Spinal cord (tissue), 10 donors: ENCODE results near the gene ADGRD2. TPM values are rescaled to one million over a fixed set of nuclear protein-coding genes. Genes with fewer than 3 reads are reported as not detected.
A peak's percentile ranks its signal among the peaks of the same experiment; 100 is the strongest.

ENCODE experiments used
- DNase-seq, 6 donors: peaks; one replicate each; pipeline versions ENCODE4 v3.0.0 to v3.0.0-alpha.2; 2013 to 2015; ENCODE audit warnings: low spot score in 6 of 6, low read depth in 4 of 6
- H3K27ac ChIP-seq: one replicate; pipeline ENCODE4 v1.5.1; 2013; ENCODE audit warnings: low read depth, low read length, control low read depth
- H3K27me3 ChIP-seq: one replicate; pipeline ENCODE4 v1.6.1; 2013; ENCODE audit warnings: low read length; ENCODE audit not compliant: control insufficient read depth, insufficient read depth
- H3K36me3 ChIP-seq: one replicate; pipeline ENCODE4 v1.6.1; 2013; ENCODE audit warnings: low read length; ENCODE audit not compliant: control insufficient read depth, insufficient read depth
- H3K4me1 ChIP-seq: one replicate; pipeline ENCODE4 v1.6.1; 2013; ENCODE audit warnings: low read length; ENCODE audit not compliant: control insufficient read depth, insufficient read depth
- H3K4me3 ChIP-seq: one replicate; pipeline ENCODE4 v1.5.1; 2013; ENCODE audit warnings: low read depth, low read length, control low read depth
- H3K9me3 ChIP-seq: one replicate; pipeline ENCODE4 v1.6.1; 2013; ENCODE audit warnings: low read length; ENCODE audit not compliant: control insufficient read depth, insufficient read depth
- WGBS: methylation state at CpG from one replicate; pipeline ENCODE4 v1.1.5; 2013; ENCODE audit warnings: missing lambda C conversion rate; ENCODE audit not compliant: insufficient coverage; 5-methylcytosine and 5-hydroxymethylcytosine counted together
- polyA plus RNA-seq, 2 donors: library from polyadenylated mRNA; unstranded; fragments of 120-200 nt; gene quantifications; one replicate each; pipeline ENCODE4 v1.2.1, GENCODE V29; 2013; ENCODE audit not compliant: insufficient read length in 2 of 2
- total RNA-seq, 2 donors: library from RNA; depleted of rRNA in 1 of 2; stranded (reverse); fragments of 120-200 nt in 1 of 2; fragments of >200 nt in 1 of 2; gene quantifications; one replicate each; pipeline versions ENCODE4 v1.2.3 to v1.2.4, GENCODE V29; 2013 to 2014
- donor health status: healthy.

Gene ADGRD2
- total and polyA plus RNA-seq, 4 donors, result 0.50 to 29.7 (median 15.2) TPM

DNA sequence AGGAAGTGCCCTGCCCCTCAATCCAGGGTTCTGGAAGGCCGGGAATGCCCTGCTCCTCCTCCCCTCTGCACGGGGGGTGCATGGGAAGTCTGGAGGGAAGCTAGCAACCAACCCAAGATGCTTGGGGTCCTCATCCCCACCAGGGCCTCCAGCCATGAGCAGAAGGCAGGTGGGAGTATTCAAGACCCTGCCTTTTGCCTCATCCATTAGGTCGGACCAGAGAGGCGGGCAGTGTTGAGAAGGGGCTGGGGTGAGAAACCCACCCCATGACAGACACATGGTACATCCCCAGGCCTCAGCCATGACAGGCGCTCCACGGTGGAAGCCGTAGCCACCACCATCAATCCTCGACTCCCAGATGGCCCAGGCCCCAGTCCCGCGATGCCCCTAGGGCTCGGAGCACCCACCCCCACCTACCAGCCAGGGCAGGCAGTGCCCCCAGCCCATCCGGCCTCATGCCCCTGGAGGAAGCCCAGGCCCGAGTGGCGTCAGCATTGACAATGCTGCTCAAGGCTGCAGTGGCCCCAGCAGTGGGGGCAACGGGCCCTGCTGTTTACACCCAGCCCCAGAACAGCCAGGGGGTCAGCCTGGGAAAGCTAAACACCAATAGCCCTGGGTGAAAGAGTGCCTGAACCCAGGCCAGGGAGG, 48.4 kb downstream of the ADGRD2 start:
- H3K4me3 ChIP-seq, result no peak overlapping the region
- peaks cover 6% of the 10 kb centered on the region for H3K4me1 ChIP-seq
- 71% methylated on average over 14 of the region's 15 CpGs for WGBS
- H3K36me3 ChIP-seq, result no peaks in the 10 kb centered on the region
- no peaks in the 10 kb centered on the region for H3K9me3 ChIP-seq
- no peak overlapping the region for H3K27ac ChIP-seq
- H3K27me3 ChIP-seq, result peaks cover 45% of the 10 kb centered on the region
- DNase-seq, result no peak

DNA sequence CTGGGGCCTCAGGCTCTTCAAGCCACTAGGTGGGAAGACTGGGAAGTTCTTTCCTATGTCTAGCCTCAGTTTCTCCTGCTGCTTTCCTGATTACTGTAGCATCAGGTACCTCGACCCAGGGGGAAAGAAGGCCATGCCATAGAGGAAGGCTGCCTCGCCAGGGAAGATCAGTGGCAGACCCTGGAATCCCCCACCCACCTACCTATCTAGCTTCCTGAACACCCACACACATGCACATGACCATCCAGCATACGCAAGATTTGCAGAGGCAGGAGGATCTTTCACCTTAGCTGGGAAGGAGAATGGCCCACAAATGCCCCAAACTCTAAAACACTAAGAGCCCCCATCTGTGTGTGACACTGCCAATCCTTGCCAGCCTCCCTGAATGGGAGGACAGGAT, 49.0 kb downstream of the ADGRD2 start:
- Histone ChIP-seq H3K9me3 (no peaks in the 10 kb centered on the region), H3K4me3 (no peak overlapping the region), H3K27ac (no peak overlapping the region), H3K4me1 (peaks cover 12% of the 10 kb centered on the region), H3K27me3 (peaks cover 51% of the 10 kb centered on the region), H3K36me3 (no peaks in the 10 kb centered on the region)
- WGBS, result 100% methylated on average over 1 of the region's 3 CpGs
- DNase-seq, result no peak

- Histone ChIP-seq H3K4me1 (peaks cover 12% of the 10 kb centered on the region), H3K36me3 (no peaks in the 10 kb centered on the region), H3K27me3 (peaks cover 55% of the 10 kb centered on the region), H3K27ac (no peak overlapping the region), H3K4me3 (no peak overlapping the region), H3K9me3 (no peaks in the 10 kb centered on the region)
- 90% methylated on average over 40 of the region's 40 CpGs for WGBS
- DNase-seq, result no peak
Measured at GRCh38 chr9:124500028-124500795, 50.0 kb downstream of the ADGRD2 start.

DNA sequence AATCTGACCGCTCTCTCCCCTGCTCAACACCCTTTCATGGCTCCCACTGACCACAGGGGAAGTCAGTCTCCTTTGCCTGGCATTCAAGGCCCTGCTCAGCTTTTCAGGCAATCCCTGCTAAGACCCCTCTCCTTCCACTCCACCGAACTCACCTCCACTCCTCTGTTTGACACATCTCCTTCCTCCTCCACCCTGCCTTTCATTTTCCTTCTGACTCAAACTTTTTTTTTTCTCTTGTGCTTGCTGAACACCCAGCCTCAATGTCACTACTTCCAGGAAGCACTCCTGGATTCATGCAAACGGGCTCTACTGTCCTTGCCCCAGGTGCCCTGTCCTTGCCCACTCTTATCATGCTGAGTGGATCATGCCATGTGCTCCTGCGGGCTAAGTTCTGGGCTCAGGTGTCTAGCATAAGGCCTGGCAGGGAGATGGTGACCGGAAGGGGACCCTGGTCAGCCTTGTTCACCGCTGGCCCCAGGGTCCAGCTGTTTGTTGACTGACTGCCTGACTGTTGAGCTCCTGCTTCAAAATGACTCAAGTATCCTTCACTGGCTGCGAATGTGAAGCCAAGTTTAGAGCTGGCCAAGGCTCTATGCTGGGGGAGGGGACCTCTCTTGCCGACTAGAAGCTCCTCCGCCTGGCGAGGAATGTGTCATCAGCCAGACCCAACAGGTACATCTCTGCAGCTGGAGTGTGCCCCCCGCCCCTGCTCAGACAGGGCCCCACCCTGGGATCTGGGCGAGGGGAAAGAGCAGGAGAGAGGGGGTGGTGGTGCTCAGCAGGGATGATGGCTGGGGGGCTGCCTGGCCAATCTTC, 50.8 kb downstream of the ADGRD2 start:
- Histone ChIP-seq H3K9me3 (no peaks in the 10 kb centered on the region), H3K27ac (no peak overlapping the region), H3K27me3 (peaks cover 63% of the 10 kb centered on the region), H3K4me1 (peaks cover 12% of the 10 kb centered on the region), H3K36me3 (no peaks in the 10 kb centered on the region), H3K4me3 (no peak overlapping the region)
- 70% methylated on average over 12 of the region's 12 CpGs for WGBS
- no peak for DNase-seq

DNA sequence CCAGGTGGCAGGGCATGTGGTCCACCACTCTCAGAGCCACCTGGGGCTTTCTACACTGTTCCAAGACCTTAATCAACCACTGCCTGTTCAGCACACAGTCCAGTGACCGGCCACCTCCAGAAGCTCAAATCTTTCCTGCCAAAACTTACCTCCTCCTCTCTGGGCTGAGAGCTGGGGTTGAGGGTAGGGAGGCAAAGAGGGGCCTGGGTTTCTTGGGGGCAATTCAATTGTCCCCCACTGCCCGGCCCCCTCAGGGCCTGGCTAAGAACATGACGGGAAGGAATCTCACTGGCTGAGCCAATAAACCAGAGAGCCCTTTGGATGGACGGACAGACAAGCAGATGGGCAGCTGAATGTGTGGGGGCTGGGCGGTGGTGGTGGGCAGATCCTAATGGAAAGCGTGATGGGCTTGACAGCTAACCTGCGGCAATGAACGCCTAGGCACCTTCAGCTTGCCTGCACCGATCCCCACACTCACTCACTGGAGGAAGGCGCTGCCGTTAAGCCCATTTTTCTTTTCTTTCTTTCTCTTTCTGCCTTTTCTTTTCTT, 51.6 kb downstream of the ADGRD2 start:
- no peak for DNase-seq
- no peak overlapping the region for H3K27ac ChIP-seq
- H3K4me3 ChIP-seq, result no peak overlapping the region
- H3K4me1 ChIP-seq, result peaks cover 12% of the 10 kb centered on the region
- peaks cover 68% of the 10 kb centered on the region for H3K27me3 ChIP-seq
- H3K36me3 ChIP-seq, result no peaks in the 10 kb centered on the region
- H3K9me3 ChIP-seq, result no peaks in the 10 kb centered on the region
- 71% methylated on average over 5 of the region's 11 CpGs for WGBS

DNA sequence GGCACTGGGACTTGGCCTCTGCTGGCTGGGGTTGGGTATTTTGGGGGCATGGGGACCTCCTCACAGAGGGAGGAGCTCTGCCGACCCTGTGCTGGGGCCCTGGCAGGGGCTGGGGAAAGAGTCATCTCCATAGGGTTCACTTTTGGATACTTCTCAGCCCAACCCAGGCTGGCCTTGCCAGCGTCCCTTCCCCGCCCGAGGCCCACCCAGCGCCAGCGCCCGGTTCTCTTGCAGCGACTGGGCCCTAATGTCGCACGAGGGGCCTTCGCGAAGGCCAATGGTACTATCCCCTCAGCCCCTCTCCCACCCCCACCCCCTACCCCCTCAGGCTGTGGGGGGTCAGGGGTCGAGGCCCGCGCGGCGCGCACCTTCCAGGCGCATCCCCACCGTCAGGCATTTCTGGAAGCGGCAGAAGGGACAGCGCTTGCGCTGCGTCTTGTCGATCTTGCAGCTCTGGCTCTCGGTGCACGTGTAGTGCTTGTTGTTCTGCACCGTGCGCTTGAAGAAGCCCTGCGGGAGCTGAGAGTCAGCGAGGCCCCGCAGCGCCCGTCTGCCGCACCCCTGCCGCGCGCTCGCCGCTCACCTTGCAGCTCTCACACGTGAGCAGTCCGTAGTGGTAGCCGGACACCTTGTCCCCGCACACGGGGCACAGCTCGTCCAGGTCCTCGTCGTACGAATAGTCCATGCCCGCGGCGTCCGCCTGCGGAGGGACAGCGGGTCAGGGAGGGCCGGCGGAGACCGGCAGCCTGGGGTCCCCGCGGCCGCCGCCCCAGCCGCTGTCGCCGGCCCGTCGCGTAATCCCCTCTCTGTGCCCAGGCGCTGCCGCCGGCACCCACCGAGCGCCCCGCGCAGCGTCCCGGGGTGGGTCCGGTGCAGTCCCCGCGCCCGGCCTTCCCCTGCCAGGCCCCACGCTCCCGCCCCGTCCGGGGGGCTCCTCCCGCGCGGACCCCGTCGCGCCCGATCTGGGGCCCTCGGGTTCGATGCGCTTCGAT, 52.8 kb downstream of the ADGRD2 start:
- no peaks in the 10 kb centered on the region for H3K9me3 ChIP-seq
- WGBS, result 3% methylated on average over 86 of the region's 96 CpGs
- H3K4me1 ChIP-seq, result peaks cover 12% of the 10 kb centered on the region
- H3K27me3 ChIP-seq, result peaks cover 69% of the 10 kb centered on the region
- DNase-seq, result peak in 2 of 6 donors; percentile 56 to 69
- no peak overlapping the region for H3K27ac ChIP-seq
- no peak overlapping the region for H3K4me3 ChIP-seq
- no peaks in the 10 kb centered on the region for H3K36me3 ChIP-seq

- no peaks in the 10 kb centered on the region for H3K36me3 ChIP-seq
- H3K27me3 ChIP-seq, result peaks cover 69% of the 10 kb centered on the region
- H3K4me1 ChIP-seq, result peaks cover 12% of the 10 kb centered on the region
- no peak overlapping the region for H3K27ac ChIP-seq
- no peaks in the 10 kb centered on the region for H3K9me3 ChIP-seq
- peak in 2 of 6 donors; percentile 40 to 41 for DNase-seq
- WGBS, result 1% methylated on average over 76 of the region's 76 CpGs
- H3K4me3 ChIP-seq, result no peak overlapping the region
Measured at GRCh38 chr9:124503713-124504529, 53.7 kb downstream of the ADGRD2 start.

- no peak for DNase-seq
- Histone ChIP-seq H3K27me3 (peaks cover 67% of the 10 kb centered on the region), H3K4me1 (peaks cover 12% of the 10 kb centered on the region), H3K36me3 (no peaks in the 10 kb centered on the region), H3K27ac (no peak overlapping the region), H3K4me3 (no peak overlapping the region), H3K9me3 (no peaks in the 10 kb centered on the region)
- WGBS, result under 1% methylated on average over 66 of the region's 81 CpGs
Measured at GRCh38 chr9:124504530-124505005, 54.3 kb downstream of the ADGRD2 start.
